GM12891 (cell line): ENCODE measurements around the gene SLC35G1.

ENCODE experiments used
- POLR2A ChIP-seq: IDR thresholded peaks from 2 replicates; pipeline ENCODE4 v1.6.1; 2011; ENCODE audit warnings: low read depth, low read length, control low read depth
- POLR2AphosphoS5 ChIP-seq: IDR thresholded peaks from 2 replicates; pipeline ENCODE4 v1.6.1; 2011; ENCODE audit warnings: low read depth, low read length, control low read depth
- POU2F2 ChIP-seq: IDR thresholded peaks from 2 replicates; pipeline ENCODE4 v1.6.1; 2011; ENCODE audit warnings: low read depth, mild to moderate bottlenecking, control low read depth, low read length, moderate library complexity
- SPI1 ChIP-seq: IDR thresholded peaks from 2 replicates; pipeline ENCODE4 v1.6.1; 2011; ENCODE audit warnings: low read depth, low read length, control low read depth
- TAF1 ChIP-seq: IDR thresholded peaks from 2 replicates; pipeline ENCODE4 v1.6.1; 2011; ENCODE audit warnings: low read depth, low read length, control low read depth

DNA sequence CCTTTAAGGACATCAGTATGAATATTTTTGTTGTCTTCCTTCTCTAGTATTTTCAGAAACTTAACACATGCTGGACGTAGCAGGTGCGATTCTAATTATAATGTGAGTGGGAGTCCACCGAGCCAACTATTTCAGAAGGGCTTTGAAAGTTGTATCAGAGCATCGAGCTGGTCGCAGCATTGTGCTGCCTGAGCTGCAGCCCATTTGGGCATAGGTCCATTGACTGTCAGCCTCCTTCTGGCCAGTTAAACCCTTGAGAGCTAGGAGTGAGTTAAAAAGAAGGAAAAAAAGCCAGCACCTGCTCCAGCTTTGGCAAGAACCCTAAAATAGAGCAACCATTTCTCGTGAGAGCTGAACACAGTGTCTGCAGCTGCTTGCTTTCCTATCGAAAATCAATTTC lies 47.8 kb downstream of the SLC35G1 start:
- TF ChIP-seq POU2F2, result no peak
- TF ChIP-seq POLR2AphosphoS5, result no peak
- no peak for TF ChIP-seq SPI1
- no peak for TF ChIP-seq POLR2A
- no peak for TF ChIP-seq TAF1
